ENCODE data around the gene ADH5. TPM values are rescaled to one million over a fixed set of nuclear protein-coding genes. Genes with fewer than 3 reads are reported as not detected.

ADH5 gene
- total and polyA plus RNA-seq, 9 of the 15 experiments (the other 6 are each of a cell fraction or from before 2014, with no cell fraction given), result 115 to 310 (median 200) TPM

DNA sequence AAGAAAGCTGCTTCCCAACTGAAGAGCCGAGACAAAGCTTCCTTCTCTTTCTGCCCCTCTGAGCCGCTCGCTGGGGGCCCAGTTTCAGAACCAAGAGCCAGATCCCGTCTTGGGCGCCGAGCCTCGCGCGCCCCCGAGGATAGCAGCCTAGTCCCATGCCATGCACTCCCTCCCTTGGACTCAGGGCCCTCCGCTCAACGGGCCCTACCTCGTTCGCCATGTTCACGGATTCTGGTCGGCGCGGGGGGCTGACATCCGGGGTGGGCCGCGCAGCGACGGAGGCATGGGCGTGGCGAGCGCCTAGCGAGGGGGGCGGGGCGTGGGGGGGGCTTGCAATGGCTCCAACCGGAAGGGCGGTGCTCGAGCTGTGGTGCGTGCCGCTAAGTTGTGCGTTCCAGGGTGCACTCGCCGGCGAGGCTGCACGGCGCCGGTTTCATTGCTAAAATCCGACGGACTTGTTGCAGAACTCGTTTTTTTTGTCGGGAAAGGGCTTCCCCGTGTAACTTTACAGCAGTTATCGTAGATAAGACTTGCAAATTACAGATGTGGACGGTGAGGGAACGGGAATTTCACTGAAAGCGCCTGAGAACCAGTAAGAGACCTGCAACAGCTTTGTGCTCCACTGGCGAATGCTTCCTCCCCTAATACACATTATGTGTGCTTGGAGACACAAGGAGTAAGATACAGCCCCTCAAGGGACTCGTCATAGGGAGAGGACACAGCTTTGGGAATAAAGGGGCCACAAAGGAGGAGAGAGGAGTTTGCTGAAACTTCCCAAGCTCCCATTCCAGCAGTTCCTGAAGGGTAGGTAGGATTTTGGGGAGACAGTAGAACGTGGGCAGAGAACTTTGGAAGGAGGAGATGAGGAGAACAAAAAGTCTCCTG lies at the start of gene ADH5 (continued):
- TF ChIP-seq, protein P1, sequence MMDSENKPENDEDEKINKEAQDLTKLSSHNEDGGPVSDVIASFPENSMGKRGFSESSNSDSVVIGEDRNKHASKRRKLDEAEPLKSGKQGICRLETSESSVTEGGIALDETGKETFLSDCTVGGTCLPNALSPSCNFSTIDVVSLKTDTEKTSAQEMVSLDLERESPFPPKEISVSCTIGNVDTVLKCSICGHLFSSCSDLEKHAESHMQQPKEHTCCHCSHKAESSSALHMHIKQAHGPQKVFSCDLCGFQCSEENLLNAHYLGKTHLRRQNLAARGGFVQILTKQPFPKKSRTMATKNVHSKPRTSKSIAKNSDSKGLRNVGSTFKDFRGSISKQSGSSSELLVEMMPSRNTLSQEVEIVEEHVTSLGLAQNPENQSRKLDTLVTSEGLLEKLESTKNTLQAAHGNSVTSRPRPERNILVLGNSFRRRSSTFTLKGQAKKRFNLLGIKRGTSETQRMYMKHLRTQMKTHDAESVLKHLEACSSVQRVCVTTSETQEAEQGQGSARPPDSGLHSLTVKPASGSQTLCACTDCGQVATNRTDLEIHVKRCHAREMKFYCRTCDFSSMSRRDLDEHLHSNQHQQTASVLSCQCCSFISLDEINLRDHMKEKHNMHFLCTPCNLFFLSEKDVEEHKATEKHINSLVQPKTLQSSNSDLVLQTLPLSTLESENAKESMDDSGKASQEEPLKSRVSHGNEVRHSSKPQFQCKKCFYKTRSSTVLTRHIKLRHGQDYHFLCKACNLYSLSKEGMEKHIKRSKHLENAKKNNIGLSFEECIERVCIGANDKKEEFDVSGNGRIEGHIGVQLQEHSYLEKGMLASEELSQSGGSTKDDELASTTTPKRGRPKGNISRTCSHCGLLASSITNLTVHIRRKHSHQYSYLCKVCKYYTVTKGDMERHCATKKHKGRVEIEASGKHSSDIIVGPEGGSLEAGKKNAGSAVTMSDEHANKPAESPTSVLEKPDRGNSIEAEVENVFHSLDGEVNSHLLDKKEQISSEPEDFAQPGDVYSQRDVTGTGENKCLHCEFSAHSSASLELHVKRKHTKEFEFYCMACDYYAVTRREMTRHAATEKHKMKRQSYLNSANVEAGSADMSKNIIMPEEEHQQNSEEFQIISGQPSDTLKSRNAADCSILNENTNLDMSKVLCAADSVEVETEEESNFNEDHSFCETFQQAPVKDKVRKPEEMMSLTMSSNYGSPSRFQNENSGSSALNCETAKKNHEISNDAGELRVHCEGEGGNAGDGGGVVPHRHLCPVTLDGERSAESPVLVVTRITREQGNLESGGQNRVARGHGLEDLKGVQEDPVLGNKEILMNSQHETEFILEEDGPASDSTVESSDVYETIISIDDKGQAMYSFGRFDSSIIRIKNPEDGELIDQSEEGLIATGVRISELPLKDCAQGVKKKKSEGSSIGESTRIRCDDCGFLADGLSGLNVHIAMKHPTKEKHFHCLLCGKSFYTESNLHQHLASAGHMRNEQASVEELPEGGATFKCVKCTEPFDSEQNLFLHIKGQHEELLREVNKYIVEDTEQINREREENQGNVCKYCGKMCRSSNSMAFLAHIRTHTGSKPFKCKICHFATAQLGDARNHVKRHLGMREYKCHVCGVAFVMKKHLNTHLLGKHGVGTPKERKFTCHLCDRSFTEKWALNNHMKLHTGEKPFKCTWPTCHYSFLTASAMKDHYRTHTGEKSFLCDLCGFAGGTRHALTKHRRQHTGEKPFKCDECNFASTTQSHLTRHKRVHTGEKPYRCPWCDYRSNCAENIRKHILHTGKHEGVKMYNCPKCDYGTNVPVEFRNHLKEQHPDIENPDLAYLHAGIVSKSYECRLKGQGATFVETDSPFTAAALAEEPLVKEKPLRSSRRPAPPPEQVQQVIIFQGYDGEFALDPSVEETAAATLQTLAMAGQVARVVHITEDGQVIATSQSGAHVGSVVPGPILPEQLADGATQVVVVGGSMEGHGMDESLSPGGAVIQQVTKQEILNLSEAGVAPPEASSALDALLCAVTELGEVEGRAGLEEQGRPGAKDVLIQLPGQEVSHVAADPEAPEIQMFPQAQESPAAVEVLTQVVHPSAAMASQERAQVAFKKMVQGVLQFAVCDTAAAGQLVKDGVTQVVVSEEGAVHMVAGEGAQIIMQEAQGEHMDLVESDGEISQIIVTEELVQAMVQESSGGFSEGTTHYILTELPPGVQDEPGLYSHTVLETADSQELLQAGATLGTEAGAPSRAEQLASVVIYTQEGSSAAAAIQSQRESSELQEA (IDR thresholded peaks at IDR 0.05; ENCODE audit: low read depth), result no peak
- TF ChIP-seq ZNF717 (CRISPR knock-in tag; IDR thresholded peaks at IDR 0.05) (no peak), RBM15 (IDR thresholded peaks at IDR 0.05; ENCODE audit: insufficient read depth, low read length) (no peak), ZNF274 (IDR thresholded peaks at IDR 0.05; ENCODE audit: borderline replicate concordance, low read depth, low read length) (no peak), HDAC8 (tag; IDR thresholded peaks at IDR 0.05) (no peak), NELFE (IDR thresholded peaks at IDR 0.05; ENCODE audit: insufficient read depth, insufficient read length) (no peak), MEF2D (tag; conservative IDR thresholded peaks at IDR 0.05; ENCODE audit: low read depth) (no peak), ZFP30 (CRISPR knock-in tag; IDR thresholded peaks at IDR 0.05; ENCODE audit: borderline replicate concordance) (no peak), RCOR1 (IDR thresholded peaks at IDR 0.05; ENCODE audit: borderline replicate concordance in 1 of 2, low read depth in 2 of 2, low read length in 2 of 2) (no peak), POLR2B (IDR thresholded peaks at IDR 0.05; ENCODE audit: low read depth, partially characterized antibody) (peak; percentile 95), MBD2 (IDR thresholded peaks at IDR 0.05; ENCODE audit: borderline replicate concordance, low read depth) (peak; percentile 14; the same call in 1 of the 2 replicates), KLF16 (IDR thresholded peaks at IDR 0.05) (no peak), ZNF695 (CRISPR knock-in tag; IDR thresholded peaks at IDR 0.05) (no peak), PHF20 (IDR thresholded peaks at IDR 0.05; ENCODE audit: partially characterized antibody) (no peak), ZNF143 (CRISPR knock-in tag; IDR thresholded peaks at IDR 0.05) (no peak), ZNF766 (CRISPR knock-in tag; conservative IDR thresholded peaks at IDR 0.05) (peak; percentile 1; the same call in 1 of the 2 replicates), PRMT5 (CRISPR knock-in tag; IDR thresholded peaks at IDR 0.05) (no peak), ZNF583 (CRISPR knock-in tag; IDR thresholded peaks at IDR 0.05) (no peak), ZBTB9 (CRISPR knock-in tag; IDR thresholded peaks at IDR 0.05) (no peak), MAZ (CRISPR knock-in tag; conservative IDR thresholded peaks at IDR 0.05 in 1 of 2, IDR thresholded peaks at IDR 0.05 in 1 of 2) (peak; percentile 51 to 82; a peak in 3 of 4 replicates)
